SK-N-SH (cell line): ENCODE data around the gene SMYD3. TPM values are rescaled to one million over a fixed set of nuclear protein-coding genes. Genes with fewer than 3 reads are reported as not detected.

Experiments
- CTCF ChIA-PET: fragments of 300-600, 350-600 bp; formaldehyde crosslinking; extraction: SDS; loops from one replicate; lab custom pipeline; 2021; lab: Yijun Ruan, JAX
- POLR2A ChIA-PET: fragments of 350-600 bp; sonication (Branson Sonifier 250); formaldehyde crosslinking; extraction: SDS; loops from one replicate; lab custom pipeline; 2020; ENCODE audit warnings: antibody characterized with exemption, inconsistent platforms; lab: Yijun Ruan, JAX
- DNase-seq: peaks from one replicate; pipeline ENCODE4 v3.0.0; 2012
- H2AFZ ChIP-seq: fragments of 200-600 bp; sonication (generic); 2 replicates; pipeline ENCODE4 v1.8.1; 2016; ENCODE audit warnings: antibody characterized with exemption, mild to moderate bottlenecking, low read depth
- H3F3A ChIP-seq: fragments of 200-600 bp; sonication (generic); replicated peaks from 2 replicates; pipeline ENCODE3; 2016; ENCODE audit warnings: antibody characterized with exemption, mild to moderate bottlenecking; ENCODE audit not compliant: insufficient read depth
- H3K27ac ChIP-seq, 2 experiments: fragments of 200-500 bp in 1 of 2; fragments of 200-600 bp in 1 of 2; sonication (Bioruptor generic) in 1 of 2; sonication (generic), shearing (Covaris generic) in 1 of 2; 2 replicates each; pipeline versions ENCODE4 v1.5.1 to v1.6.1; 2014 to 2016; ENCODE audit warnings: low read depth in 2 of 2, inconsistent platforms in 1 of 2, low read length in 1 of 2, mild to moderate bottlenecking in 1 of 2, mixed read lengths in 1 of 2
- H3K27me3 ChIP-seq: fragments of 200-600 bp; sonication (generic), shearing (Covaris generic); 2 replicates; pipeline ENCODE4 v1.6.1; 2016; ENCODE audit warnings: mixed run types; ENCODE audit not compliant: insufficient read depth
- H3K36me3 ChIP-seq, 2 experiments: fragments of 200-500 bp in 1 of 2; fragments of 200-600 bp in 1 of 2; sonication (Bioruptor generic) in 1 of 2; sonication (generic) in 1 of 2; replicated peaks in 1 of 2; 2 replicates each; pipeline versions ENCODE3 to v1.5.1; 2014 to 2016; ENCODE audit warnings: low read length in 1 of 2, mild to moderate bottlenecking in 1 of 2; ENCODE audit not compliant: insufficient read depth in 2 of 2, control insufficient read depth in 1 of 2
- H3K4me1 ChIP-seq, 2 experiments: fragments of 200-500 bp in 1 of 2; fragments of 200-600 bp in 1 of 2; sonication (Bioruptor generic) in 1 of 2; sonication (generic), shearing (Covaris generic) in 1 of 2; 2 replicates each; pipeline versions ENCODE4 v1.5.1 to v1.6.1; 2014 to 2016; ENCODE audit warnings: low read depth in 1 of 2, low read length in 1 of 2, mixed run types in 1 of 2; ENCODE audit not compliant: insufficient read depth in 2 of 2, control insufficient read depth in 1 of 2
- H3K4me2 ChIP-seq: fragments of 200-600 bp; sonication (generic), shearing (Covaris generic); 2 replicates; pipeline ENCODE4 v1.6.1; 2017; ENCODE audit warnings: mixed run types
- H3K4me3 ChIP-seq, 2 experiments: fragments of 200-500 bp in 1 of 2; fragments of 200-600 bp in 1 of 2; sonication (Bioruptor generic) in 1 of 2; sonication (generic), shearing (Covaris generic) in 1 of 2; 2 replicates each; pipeline versions ENCODE4 v1.5.1 to v1.8.1; 2014 to 2016; ENCODE audit warnings: low read depth in 2 of 2, inconsistent platforms in 1 of 2, low read length in 1 of 2, mild to moderate bottlenecking in 1 of 2, mixed read lengths in 1 of 2, moderate library complexity in 1 of 2
- H3K79me2 ChIP-seq: fragments of 200-600 bp; sonication (generic); 2 replicates; pipeline ENCODE4 v1.8.1; 2017; ENCODE audit warnings: mild to moderate bottlenecking; ENCODE audit not compliant: insufficient read depth
- H3K9ac ChIP-seq: fragments of 200-600 bp; sonication (generic); 2 replicates; pipeline ENCODE4 v1.6.1; 2017; ENCODE audit warnings: mixed run types
- H3K9me2 ChIP-seq: fragments of 200-600 bp; sonication (generic); 2 replicates; pipeline ENCODE4 v1.6.1; 2017; ENCODE audit warnings: mixed run types
- H3K9me3 ChIP-seq: fragments of 200-600 bp; sonication (generic); 2 replicates; pipeline ENCODE4 v1.6.1; 2017; ENCODE audit warnings: mixed run types, mild to moderate bottlenecking, moderate library complexity
- H4K20me1 ChIP-seq: fragments of 200-600 bp; sonication (generic); 2 replicates; pipeline ENCODE4 v1.6.1; 2017; ENCODE audit warnings: mild to moderate bottlenecking, mixed run types; ENCODE audit not compliant: insufficient read depth
- CTCF ChIP-seq: fragments of 200-600 bp; sonication (generic); IDR thresholded peaks from 2 replicates; pipeline ENCODE4 v1.6.1; 2017; ENCODE audit warnings: antibody characterized with exemption, mild to moderate bottlenecking, moderate library complexity
- EZH2phosphoT487 ChIP-seq: fragments of 200-600 bp; sonication (generic); IDR thresholded peaks from 2 replicates; pipeline ENCODE4 v1.6.1; 2017; ENCODE audit warnings: low read depth, mixed run types, mild to moderate bottlenecking, antibody characterized with exemption, moderate library complexity, borderline replicate concordance
- FOSL2 ChIP-seq: IDR thresholded peaks from 2 replicates; pipeline ENCODE4 v1.4.0; 2012; ENCODE audit warnings: low read depth, mild to moderate bottlenecking, moderate library complexity, borderline replicate concordance
- FOXJ3 ChIP-seq: sonication (generic); formaldehyde crosslinking; IDR thresholded peaks from 2 replicates; pipeline ENCODE4 v1.5.1; 2020; ENCODE audit warnings: mild to moderate bottlenecking, missing genetic modification reagents
- GABPA ChIP-seq: IDR thresholded peaks from 2 replicates; pipeline ENCODE4 v1.4.0; 2012; ENCODE audit warnings: low read depth, mild to moderate bottlenecking
- MAX ChIP-seq: IDR thresholded peaks from 2 replicates; pipeline ENCODE4 v1.4.0; 2012; ENCODE audit warnings: low read depth
- NFIC ChIP-seq: IDR thresholded peaks from 2 replicates; pipeline ENCODE4 v1.4.0; 2012; ENCODE audit warnings: borderline replicate concordance
- NRF1 ChIP-seq: IDR thresholded peaks from 2 replicates; pipeline ENCODE4 v1.6.1; 2012; ENCODE audit warnings: low read depth, mild to moderate bottlenecking, low read length
- RXRA ChIP-seq: IDR thresholded peaks from 2 replicates; pipeline ENCODE4 v1.4.0; 2012; ENCODE audit warnings: low read depth, mild to moderate bottlenecking, borderline replicate concordance
- TAF1 ChIP-seq: IDR thresholded peaks from 2 replicates; pipeline ENCODE4 v1.6.1; 2012; ENCODE audit warnings: low read depth, mild to moderate bottlenecking, low read length, moderate library complexity, borderline replicate concordance
- TEAD4 ChIP-seq: IDR thresholded peaks from 2 replicates; pipeline ENCODE4 v1.4.0; 2012; ENCODE audit warnings: mild to moderate bottlenecking, borderline replicate concordance; ENCODE audit not compliant: insufficient read depth
- USF1 ChIP-seq: IDR thresholded peaks from 2 replicates; pipeline ENCODE4 v1.4.0; 2012; ENCODE audit warnings: low read depth, borderline replicate concordance
- YY1 ChIP-seq: IDR thresholded peaks from 2 replicates; pipeline ENCODE4 v1.4.0; 2012; ENCODE audit warnings: low read depth, mild to moderate bottlenecking
- ZBTB33 ChIP-seq: IDR thresholded peaks from 2 replicates; pipeline ENCODE4 v1.4.0; 2012; ENCODE audit warnings: low read depth, borderline replicate concordance
- WGBS: methylation state at CpG from one replicate; pipeline ENCODE4 v1.1.6; 2017; ENCODE audit warnings: low lambda C conversion rate; 5-methylcytosine and 5-hydroxymethylcytosine counted together
- polyA plus RNA-seq, 3 experiments: library from polyadenylated mRNA; depleted of rRNA; stranded (reverse); fragments of >200 nt; gene quantifications; 2 replicates each; pipeline ENCODE4 v1.2.3, GENCODE V29; 2012

The SMYD3 gene
- polyA plus RNA-seq, 1 of the 3 experiments (the other 2 are of a cell fraction): 31.4 TPM

- Histone ChIP-seq H3K27me3 (no peaks in the 10 kb centered on the region), H3K9ac (no peak overlapping the region), H3K4me2 (no peak overlapping the region), H3K9me3 (no peaks in the 10 kb centered on the region), H3K36me3 (peaks cover 0 to 3% of the 10 kb centered on the region in 2 experiments), H3K79me2 (no peaks in the 10 kb centered on the region), H3F3A (no peaks in the 10 kb centered on the region), H3K9me2 (no peaks in the 10 kb centered on the region), H4K20me1 (no peaks in the 10 kb centered on the region), H3K4me1 (no peaks in the 10 kb centered on the region), H2AFZ (no peak overlapping the region), H3K27ac (no peak overlapping the region), H3K4me3 (no peak overlapping the region)
- ChIA-PET POLR2A (no interaction called here), CTCF (no interaction called here)
- WGBS: 90% methylated on average over 5 of the region's 5 CpGs
- TF ChIP-seq TAF1 (no peak), NRF1 (no peak), EZH2phosphoT487 (no peak), MAX (no peak), CTCF (no peak), FOSL2 (no peak), YY1 (no peak), RXRA (no peak), NFIC (no peak), GABPA (no peak), TEAD4 (no peak), FOXJ3 (CRISPR knock-in tag) (no peak), ZBTB33 (no peak), USF1 (no peak)
- DNase-seq: no peak
These were observed 116.2 kb downstream of the SMYD3 start for GRCh38 chr1:246390855-246391254.
